8988T (cell line): ENCODE data around the gene SYNGR1.
"Not testable (repeated sequence)": the region's sequence is repeated elsewhere in the genome, so short reads cannot be mapped to it uniquely, and the experiment has no call there.

ENCODE experiments used
- DNase-seq: peaks from one replicate; pipeline ENCODE4 v3.0.0; 2011

The SYNGR1 gene

GRCh38 chr22:39410264-39410663, 60.5 kb downstream of the SYNGR1 start:
- DNase-seq, result no peak

- DNase-seq, result not testable (repeated sequence)
These were observed 62.1 kb downstream of the SYNGR1 start for GRCh38 chr22:39411828-39412365.

DNA sequence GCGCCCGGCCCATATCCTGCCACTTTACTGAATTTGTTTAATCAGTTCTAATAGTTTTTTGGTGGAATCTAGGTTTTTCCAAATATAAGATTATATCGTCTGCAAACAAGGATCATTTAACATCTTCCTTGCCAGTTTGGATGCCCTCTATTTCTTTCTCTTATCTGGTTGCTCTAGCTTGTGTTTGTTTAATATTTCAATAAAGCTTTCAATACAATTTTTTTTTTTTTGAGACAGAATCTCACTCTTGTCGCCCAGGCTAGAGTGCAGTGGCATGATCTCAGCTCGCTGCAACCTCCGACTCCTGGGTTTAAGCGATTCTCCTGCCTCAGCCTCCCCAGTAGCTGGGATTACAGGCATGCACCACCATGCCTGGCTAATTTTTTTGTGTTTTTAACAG, 63.4 kb downstream of the SYNGR1 start:
- DNase-seq, result not testable (repeated sequence)

- no peak for DNase-seq
These were observed 64.6 kb downstream of the SYNGR1 start for GRCh38 chr22:39414377-39414776.

- DNase-seq, result no peak
These were observed 65.1 kb downstream of the SYNGR1 start for GRCh38 chr22:39414886-39415285.

GRCh38 chr22:39415506-39415905, 65.7 kb downstream of the SYNGR1 start:
- no peak for DNase-seq

DNA sequence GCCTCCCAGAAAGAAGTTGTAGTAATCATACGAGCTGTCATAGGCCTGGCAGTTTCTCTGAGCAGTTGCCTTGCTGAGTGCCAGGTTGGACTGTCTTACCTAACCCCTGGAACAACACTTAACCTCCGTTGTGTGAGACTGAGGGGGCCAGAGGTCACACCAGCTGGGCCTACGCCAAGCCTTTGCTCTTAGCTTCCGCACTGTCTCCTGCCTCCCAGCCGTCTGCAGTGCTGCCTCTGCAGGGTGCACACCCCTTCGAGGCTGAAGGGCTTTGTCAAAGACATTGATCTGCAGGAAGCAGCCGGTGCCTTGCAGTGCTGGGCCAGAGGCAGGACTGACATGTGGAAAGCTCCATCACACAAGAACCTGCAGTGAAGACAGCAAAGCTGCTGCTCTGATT, 66.5 kb downstream of the SYNGR1 start:
- DNase-seq, result no peak

- DNase-seq, result no peak
These were observed 67.8 kb downstream of the SYNGR1 start for GRCh38 chr22:39417641-39418040.

DNA sequence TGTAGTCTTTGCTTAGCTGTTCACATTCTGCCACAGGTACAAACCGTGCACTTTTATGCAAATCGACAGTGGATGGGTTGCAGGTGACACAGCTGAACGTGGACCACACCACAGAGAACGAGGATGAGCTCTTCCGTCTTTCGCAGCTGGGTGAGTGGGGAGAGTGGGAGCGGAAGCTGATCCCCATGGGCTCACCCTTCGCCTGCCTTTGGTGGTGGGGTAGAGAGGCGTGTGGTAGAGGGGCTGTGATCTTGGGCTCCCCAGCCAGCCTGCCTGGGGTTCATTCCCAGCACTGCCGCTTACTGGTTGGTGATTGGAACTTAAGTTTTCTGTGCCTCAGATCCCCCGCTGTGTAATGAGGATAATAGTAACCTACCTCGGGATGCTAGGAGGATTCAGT, 68.9 kb downstream of the SYNGR1 start:
- no peak for DNase-seq

DNA sequence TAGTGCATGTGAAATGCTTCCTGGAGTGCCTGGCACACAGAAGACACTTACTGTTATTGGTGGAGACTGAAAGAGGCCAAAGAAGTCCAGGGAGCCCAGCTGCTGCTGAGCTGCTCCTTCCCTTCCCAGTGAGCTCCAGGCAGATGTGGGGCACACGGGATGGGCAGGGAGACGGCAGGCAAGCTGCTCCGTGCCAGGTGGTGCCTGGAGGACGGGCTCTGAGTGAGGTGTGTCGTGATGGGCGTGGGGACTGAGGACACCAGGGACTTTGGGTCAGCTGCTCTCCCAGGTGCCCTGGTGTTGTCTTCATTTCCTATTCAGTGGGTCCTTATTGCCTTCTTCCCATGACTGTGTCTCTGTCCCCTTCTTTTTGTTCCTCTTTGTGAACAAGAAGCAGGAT, 69.3 kb downstream of the SYNGR1 start:
- no peak for DNase-seq

- no peak for DNase-seq
These were observed 70.1 kb downstream of the SYNGR1 start for GRCh38 chr22:39419911-39420310.

- DNase-seq, result no peak
These were observed 71.9 kb downstream of the SYNGR1 start for GRCh38 chr22:39421691-39422090.

DNA sequence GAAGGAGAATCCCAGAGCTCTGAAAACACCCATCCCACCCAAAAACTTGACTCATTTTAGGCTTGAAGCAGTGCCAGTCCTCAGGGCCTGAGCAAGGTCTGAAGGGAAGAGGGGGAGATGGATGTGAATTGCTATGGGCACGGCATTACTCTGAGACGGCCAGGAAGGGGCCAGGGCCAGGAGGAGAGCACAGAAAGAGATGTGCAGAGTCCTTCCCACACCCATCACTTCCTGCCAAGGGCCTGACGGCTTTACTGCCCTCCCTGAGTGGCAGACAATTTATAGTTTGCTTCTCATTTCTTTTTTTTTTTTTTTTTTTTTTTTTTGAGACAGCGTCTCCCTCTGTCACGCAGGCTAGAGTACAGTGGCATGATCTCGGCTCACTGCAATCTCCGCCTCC, 72.3 kb downstream of the SYNGR1 start:
- DNase-seq, result no peak

- no peak for DNase-seq
These were observed 72.9 kb downstream of the SYNGR1 start for GRCh38 chr22:39422721-39423120.

DNA sequence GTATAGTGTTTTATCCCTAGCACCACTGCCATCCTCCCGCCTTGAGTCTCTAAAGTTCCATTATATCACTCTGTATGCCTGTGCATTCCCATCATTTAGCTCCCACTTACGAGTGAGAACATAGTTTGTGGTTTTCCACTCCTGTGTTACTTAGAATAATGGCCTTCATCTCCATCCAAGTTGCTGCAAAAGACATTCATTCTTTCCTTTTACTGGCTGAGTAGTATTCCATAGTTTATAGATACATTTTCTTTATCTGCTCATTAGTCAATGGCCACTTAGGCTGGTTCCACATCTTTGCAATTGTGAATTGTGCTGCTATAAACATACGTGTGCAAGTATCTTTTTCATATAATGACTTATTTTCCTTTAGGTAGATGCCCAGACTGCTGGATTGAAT, 74.2 kb downstream of the SYNGR1 start:
- DNase-seq, result no peak

DNA sequence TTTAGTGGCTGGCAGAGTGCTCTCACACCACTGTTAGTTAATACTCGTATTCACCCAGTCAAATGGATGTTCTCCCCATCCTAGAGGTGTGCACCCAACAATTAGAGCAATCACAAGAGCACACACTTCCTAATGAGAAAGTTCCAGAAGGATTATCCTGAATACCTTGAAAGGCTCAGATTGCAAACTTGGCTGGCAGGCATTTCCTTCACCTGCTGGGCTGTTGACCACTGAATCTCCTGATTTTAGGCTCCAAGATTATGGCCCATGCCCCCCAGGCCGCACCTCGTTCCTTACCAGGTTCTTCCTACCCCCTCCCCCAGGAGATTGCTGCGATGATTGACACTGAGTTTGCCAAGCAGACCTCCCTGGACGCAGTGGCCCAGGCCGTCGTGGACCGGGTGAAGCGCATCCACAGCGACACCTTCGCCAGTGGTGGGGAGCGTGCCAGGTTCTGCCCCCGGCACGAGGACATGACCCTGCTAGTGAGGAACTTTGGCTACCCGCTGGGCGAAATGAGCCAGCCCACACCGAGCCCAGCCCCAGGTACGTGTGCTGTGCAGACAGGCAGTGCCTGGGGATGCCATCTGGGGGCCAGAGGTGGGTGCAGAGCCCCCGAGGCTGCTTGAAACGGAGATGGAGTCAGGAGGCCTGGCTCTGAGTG, 76.7 kb downstream of the SYNGR1 start:
- DNase-seq, result no peak

- DNase-seq, result no peak
These were observed 78.2 kb downstream of the SYNGR1 start for GRCh38 chr22:39427751-39428596.

- DNase-seq, result no peak
These were observed 78.8 kb downstream of the SYNGR1 start for GRCh38 chr22:39428597-39429071.

DNA sequence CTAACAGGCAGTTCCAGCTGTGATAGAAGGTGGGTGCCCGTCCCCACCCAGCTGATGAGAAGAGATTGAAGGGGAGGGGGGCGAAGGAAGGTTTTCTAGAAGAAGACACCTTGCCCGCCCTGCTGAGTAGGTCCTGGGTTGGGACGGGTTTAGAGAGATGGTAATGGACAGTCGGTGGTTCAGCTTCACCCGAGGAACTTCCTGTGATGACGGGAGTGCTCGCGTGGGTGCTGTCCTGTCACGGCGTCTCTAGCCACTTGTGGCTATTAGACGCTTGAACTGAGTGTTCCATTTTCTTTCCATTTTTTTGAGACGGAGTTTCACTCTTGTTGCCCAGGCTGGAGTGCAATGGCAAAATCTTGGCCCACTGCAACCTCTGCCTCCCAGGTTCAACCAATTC, 79.4 kb downstream of the SYNGR1 start:
- DNase-seq, result no peak

GRCh38 chr22:39429916-39430575, 80.3 kb downstream of the SYNGR1 start:
- DNase-seq, result no peak

- DNase-seq, result no peak
These were observed 80.9 kb downstream of the SYNGR1 start for GRCh38 chr22:39430576-39431150.

DNA sequence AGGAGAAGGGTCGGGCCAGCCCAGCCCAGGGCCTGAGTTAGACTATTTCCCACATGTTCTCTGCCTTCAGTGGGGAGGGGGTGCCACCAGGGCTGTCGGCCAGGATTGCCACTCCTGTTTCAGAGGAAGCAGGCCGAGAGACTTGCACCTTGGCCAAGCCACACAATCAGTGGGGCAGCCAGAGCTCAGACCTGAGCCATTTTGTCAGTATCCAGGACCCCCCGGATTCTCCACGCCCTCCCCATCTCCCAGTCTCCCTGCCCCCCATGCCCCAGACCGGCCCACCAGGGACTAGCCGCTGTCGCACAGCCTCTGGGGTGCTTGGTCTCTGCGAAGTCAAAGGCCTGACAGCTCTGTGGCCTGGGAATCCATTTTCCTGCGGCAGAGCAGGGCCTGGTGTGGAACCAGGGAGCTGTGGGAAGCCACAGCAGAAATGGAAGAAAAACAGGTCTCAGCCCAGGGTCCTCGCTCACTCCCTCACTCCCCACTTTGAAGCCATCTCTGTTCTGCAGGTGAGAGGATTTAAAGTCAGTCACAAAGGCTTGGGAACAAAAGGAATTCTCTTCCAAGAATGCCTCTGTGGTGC, 81.5 kb downstream of the SYNGR1 start:
- no peak for DNase-seq

DNA sequence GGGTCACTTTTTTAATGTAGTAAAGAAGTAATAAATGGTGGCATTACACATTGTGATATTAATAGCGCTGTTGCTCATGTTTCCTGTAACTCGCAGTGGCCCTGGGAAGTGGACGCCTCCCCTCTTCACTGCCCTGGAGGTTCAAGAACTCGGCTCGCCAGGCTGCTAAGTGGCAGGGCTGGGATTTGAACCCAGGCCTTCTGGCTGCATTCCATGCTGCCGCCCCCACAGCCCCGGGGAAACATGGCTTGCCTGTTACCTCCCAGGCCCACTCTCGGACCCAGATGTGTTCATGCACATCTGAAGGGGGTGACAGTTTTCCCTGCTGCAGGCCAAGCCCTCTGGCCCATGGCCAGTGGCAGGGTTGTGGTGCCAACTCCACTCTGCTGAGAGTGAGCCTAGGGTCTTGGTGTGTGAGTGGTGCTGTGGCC, 82.0 kb downstream of the SYNGR1 start:
- no peak for DNase-seq
